H1 (cell line): ENCODE results near the gene LIN37. TPM values are rescaled to one million over a fixed set of nuclear protein-coding genes. Genes with fewer than 3 reads are reported as not detected.
"Not testable (repeated sequence)": the region's sequence is repeated elsewhere in the genome, so short reads cannot be mapped to it uniquely, and the experiment has no call there.

Source experiments
- CTCF ChIA-PET: fragments of 300-600 bp; sonication (Branson Sonifier 250); formaldehyde crosslinking; loops from one replicate; lab custom pipeline; 2021; ENCODE audit not compliant: partially characterized antibody; lab: Charles Lee
- POLR2A ChIA-PET: fragments of 300-600 bp; sonication (Branson Sonifier 250); formaldehyde crosslinking; loops from one replicate; lab custom pipeline; 2021; ENCODE audit warnings: inconsistent platforms; ENCODE audit not compliant: partially characterized antibody; lab: Charles Lee
- DNase-seq, 2 experiments: peaks; one replicate each; pipeline versions ENCODE4 v3.0.0 to v3.0.0-alpha.2; 2010 to 2022; ENCODE audit warnings: low spot score in 2 of 2, low read depth in 1 of 2, mixed read lengths in 1 of 2
- FAIRE-seq: peaks from 2 replicates; lab custom pipeline; 2011; peaks lifted over from hg19 to GRCh38; lab: Jason Lieb, UNC
- H2AFZ ChIP-seq: 2 replicates; pipeline ENCODE4 v1.8.1; 2012; ENCODE audit warnings: low read length, inconsistent platforms
- H2AK5ac ChIP-seq: 2 replicates; pipeline ENCODE4 v1.6.1; 2013; ENCODE audit warnings: low read depth, low read length
- H2BK120ac ChIP-seq: replicated peaks from 2 replicates; pipeline ENCODE3; 2013; ENCODE audit warnings: low read depth, low read length, inconsistent platforms
- H2BK12ac ChIP-seq: 2 replicates; pipeline ENCODE4 v1.6.1; 2013; ENCODE audit warnings: low read depth, low read length
- H2BK15ac ChIP-seq: 2 replicates; pipeline ENCODE4 v1.6.1; 2013; ENCODE audit warnings: low read length
- H2BK20ac ChIP-seq: 2 replicates; pipeline ENCODE4 v1.6.1; 2013; ENCODE audit warnings: low read length
- H2BK5ac ChIP-seq: 2 replicates; pipeline ENCODE4 v1.6.1; 2013; ENCODE audit warnings: low read depth, low read length
- H3K14ac ChIP-seq: 2 replicates; pipeline ENCODE4 v1.6.1; 2013; ENCODE audit warnings: inconsistent platforms; ENCODE audit not compliant: insufficient read length
- H3K18ac ChIP-seq: 2 replicates; pipeline ENCODE4 v1.6.1; 2013; ENCODE audit warnings: low read length; ENCODE audit errors: extremely low read depth
- H3K23ac ChIP-seq: 2 replicates; pipeline ENCODE4 v1.6.1; 2013; ENCODE audit warnings: inconsistent platforms; ENCODE audit not compliant: insufficient read length
- H3K23me2 ChIP-seq: 2 replicates; pipeline ENCODE4 v1.6.1; 2013; ENCODE audit warnings: low read depth, low read length
- H3K27ac ChIP-seq: 2 replicates; pipeline ENCODE4 v1.6.1; 2011; ENCODE audit warnings: low read depth, low read length, inconsistent platforms
- H3K27me3 ChIP-seq, 4 experiments: replicated peaks in 1 of 4; 1 replicate in 1 of 4; 2 replicates in 3 of 4; pipeline versions ENCODE4 v1.6.1 to v1.8.1; 2011 to 2013; ENCODE audit warnings: low read length in 3 of 4, mild to moderate bottlenecking in 3 of 4, inconsistent platforms in 2 of 4, mixed read lengths in 2 of 4, moderate library complexity in 1 of 4; ENCODE audit not compliant: control insufficient read depth in 3 of 4, insufficient read depth in 3 of 4; ENCODE audit errors: extremely low read depth in 1 of 4
- H3K36me3 ChIP-seq, 4 experiments: 2 replicates each; pipeline versions ENCODE4 v1.6.1 to v1.8.1; 2011 to 2013; ENCODE audit warnings: mild to moderate bottlenecking in 4 of 4, low read length in 3 of 4, moderate library complexity in 2 of 4, control low read depth in 1 of 4, inconsistent platforms in 1 of 4; ENCODE audit not compliant: insufficient read depth in 4 of 4, control insufficient read depth in 2 of 4
- H3K4ac ChIP-seq: replicated peaks from 2 replicates; pipeline ENCODE3; 2013; ENCODE audit warnings: low read length, low read depth, mixed read lengths, inconsistent platforms; ENCODE audit not compliant: insufficient read length
- H3K4me1 ChIP-seq, 4 experiments: replicated peaks in 1 of 4; 1 replicate in 1 of 4; 2 replicates in 3 of 4; pipeline versions ENCODE4 v1.6.1 to v1.8.1; 2011 to 2013; ENCODE audit warnings: low read length in 3 of 4, inconsistent platforms in 2 of 4, mixed read lengths in 1 of 4; ENCODE audit not compliant: insufficient read depth in 4 of 4, control insufficient read depth in 3 of 4
- H3K4me2 ChIP-seq, 2 experiments: 2 replicates each; pipeline versions ENCODE4 v1.6.1 to v1.8.1; 2011 to 2013; ENCODE audit warnings: low read depth in 2 of 2, low read length in 2 of 2, control low read depth in 1 of 2, inconsistent platforms in 1 of 2, mild to moderate bottlenecking in 1 of 2; ENCODE audit not compliant: insufficient read depth in 1 of 2
- H3K4me3 ChIP-seq, 4 experiments: fragments of 200-600, 300-600 bp in 1 of 4; sonication (generic), shearing (Covaris generic), sonication (Bioruptor Twin) in 1 of 4; 2 replicates each; pipeline versions ENCODE4 v1.5.1 to v1.8.1; 2011 to 2016; ENCODE audit warnings: low read length in 4 of 4, low read depth in 3 of 4, control low read depth in 2 of 4, inconsistent platforms in 2 of 4, mild to moderate bottlenecking in 2 of 4, mixed read lengths in 1 of 4, moderate library complexity in 1 of 4; ENCODE audit not compliant: insufficient read depth in 2 of 4; ENCODE audit errors: extremely low read depth in 1 of 4
- H3K56ac ChIP-seq: replicated peaks from 2 replicates; pipeline ENCODE3; 2013; ENCODE audit warnings: low read depth, mild to moderate bottlenecking, mixed read lengths, low read length, inconsistent platforms; ENCODE audit not compliant: insufficient read length
- H3K79me1 ChIP-seq: 2 replicates; pipeline ENCODE4 v1.6.1; 2013; ENCODE audit warnings: low read depth, low read length, control low read depth
- H3K79me2 ChIP-seq, 2 experiments: 2 replicates each; pipeline versions ENCODE4 v1.6.1 to v1.8.1; 2012 to 2013; ENCODE audit warnings: low read length in 2 of 2, mild to moderate bottlenecking in 2 of 2, inconsistent platforms in 1 of 2; ENCODE audit not compliant: insufficient read depth in 2 of 2, control insufficient read depth in 1 of 2
- H3K9ac ChIP-seq, 4 experiments: replicated peaks in 1 of 4; 1 replicate in 1 of 4; 2 replicates in 3 of 4; pipeline versions ENCODE4 v1.6.1 to v1.8.1; 2011 to 2013; ENCODE audit warnings: low read depth in 3 of 4, low read length in 3 of 4, control low read depth in 2 of 4, mild to moderate bottlenecking in 2 of 4, moderate library complexity in 2 of 4, inconsistent platforms in 1 of 4; ENCODE audit errors: extremely low read depth in 1 of 4
- H3K9me3 ChIP-seq, 2 experiments: 2 replicates each; pipeline versions ENCODE4 v1.6.1 to v1.8.1; 2012 to 2013; ENCODE audit warnings: mild to moderate bottlenecking in 2 of 2, moderate library complexity in 2 of 2, control low read depth in 1 of 2, inconsistent platforms in 1 of 2, low read depth in 1 of 2, low read length in 1 of 2, mixed read lengths in 1 of 2; ENCODE audit not compliant: insufficient read depth in 2 of 2
- H4K20me1 ChIP-seq, 2 experiments: replicated peaks in 1 of 2; 2 replicates each; pipeline versions ENCODE3 to v1.8.1; 2011 to 2013; ENCODE audit warnings: inconsistent platforms in 2 of 2, low read length in 2 of 2, mild to moderate bottlenecking in 1 of 2; ENCODE audit not compliant: insufficient read depth in 2 of 2, control insufficient read depth in 1 of 2
- H4K5ac ChIP-seq: 2 replicates; pipeline ENCODE4 v1.6.1; 2013; ENCODE audit warnings: low read length, low read depth, mixed read lengths, inconsistent platforms; ENCODE audit not compliant: insufficient read length
- H4K8ac ChIP-seq: 2 replicates; pipeline ENCODE4 v1.8.0; 2013; ENCODE audit warnings: mild to moderate bottlenecking, moderate library complexity, low read length, inconsistent platforms; ENCODE audit not compliant: insufficient read depth; ENCODE audit errors: extremely low read depth
- H4K91ac ChIP-seq: replicated peaks from 2 replicates; pipeline ENCODE3; 2013; ENCODE audit warnings: low read length, mixed read lengths, inconsistent platforms; ENCODE audit not compliant: insufficient read length
- WGBS, 2 experiments: shearing (Covaris generic) in 1 of 2; methylation state at CpG; one replicate each; pipeline versions ENCODE4 v1.1.6 to v1.1.7; 2013 to 2015; ENCODE audit warnings: low lambda C conversion rate in 2 of 2, mixed read lengths in 2 of 2, inconsistent platforms in 1 of 2, low coverage in 1 of 2, missing lambda C conversion rate in 1 of 2; ENCODE audit not compliant: insufficient replicate concordance in 2 of 2, insufficient coverage in 1 of 2, insufficient read length in 1 of 2; ENCODE audit errors: extremely low coverage in 1 of 2, missing lambda C conversion rate in 1 of 2; 5-methylcytosine and 5-hydroxymethylcytosine counted together
- polyA plus RNA-seq, 7 experiments: library from polyadenylated mRNA; depleted of rRNA in 3 of 7; stranded (reverse) in 5 of 7; unstranded in 2 of 7; fragments of >200 nt in 5 of 7; fragments of 200-250 nt in 2 of 7; gene quantifications; 1 replicate in 5 of 7; 2 replicates in 1 of 7; 4 replicates in 1 of 7; pipeline versions ENCODE4 v1.2.1 to v1.2.3, GENCODE V29; 2011 to 2013; ENCODE audit warnings: missing spikeins in 2 of 7, mixed read lengths in 2 of 7
- total RNA-seq: library from RNA; stranded (reverse); fragmentation: NEBNext Ultra II Directional; extraction: Animal tissue kit (Norgen Biotek cat#: 25700); gene quantifications from 2 replicates; pipeline ENCODE4 v1.2.1, GENCODE V29; 2021

The LIN37 gene
- total and polyA plus RNA-seq, 2 of the 8 experiments (the other 6 are each of a cell fraction or from before 2014, with no cell fraction given): 3.8 to 9.8 TPM

DNA sequence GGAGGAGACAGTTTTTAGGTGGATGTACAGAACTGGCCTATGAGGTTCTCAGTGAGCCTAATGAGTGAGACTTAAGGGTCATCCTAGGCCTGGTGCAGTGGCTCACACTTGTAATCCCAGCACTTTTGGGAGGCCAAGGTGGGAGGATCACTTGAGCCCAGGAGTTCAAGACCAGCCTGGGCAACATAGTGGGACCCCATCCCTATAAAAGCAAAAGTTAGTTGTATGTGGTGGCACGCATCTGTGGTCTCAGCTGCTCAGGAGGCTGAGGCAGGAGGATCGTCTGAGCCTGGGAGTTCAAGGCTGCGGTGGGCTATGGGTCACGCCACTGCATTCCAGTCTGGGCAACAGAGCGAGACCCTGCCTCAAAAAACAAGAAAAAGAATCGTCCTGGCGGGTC, 24.2 kb upstream of the LIN37 start:
- not testable (repeated sequence) for DNase-seq, H2AFZ ChIP-seq, H4K8ac ChIP-seq, H3K9ac ChIP-seq, H4K5ac ChIP-seq, H3K18ac ChIP-seq, H3K4me2 ChIP-seq, H3K27ac ChIP-seq, H3K79me1 ChIP-seq, H3K4me1 ChIP-seq, H3K23ac ChIP-seq, H4K91ac ChIP-seq, H2BK5ac ChIP-seq, H2AK5ac ChIP-seq, FAIRE-seq, H3K14ac ChIP-seq, H2BK12ac ChIP-seq, H3K9me3 ChIP-seq, H3K27me3 ChIP-seq, H3K4ac ChIP-seq, H2BK20ac ChIP-seq, H3K23me2 ChIP-seq, H2BK120ac ChIP-seq, H3K4me3 ChIP-seq, H3K56ac ChIP-seq, H2BK15ac ChIP-seq
- peaks cover 0 to 12% of the 10 kb centered on the region in 2 experiments; a peak in 2 of 4 replicates for H3K79me2 ChIP-seq
- peaks cover 42 to 69% (median 59%) of the 10 kb centered on the region in 4 experiments for H3K36me3 ChIP-seq
- CTCF ChIA-PET: interaction anchor here (0.7 to 11.8 kb wide), 2 partner anchors 14 to 35 kb away, joined by 3 to 80 read pairs; partner anchors contain the start of gene IGFLR1
- H4K20me1 ChIP-seq: peaks cover 5 to 19% of the 10 kb centered on the region in 2 experiments
- 98% methylated on average over 7 of the region's 7 CpGs; no CpG with 5 or more reads in 1 of the 2 experiments for WGBS, 2 experiments
- POLR2A ChIA-PET: interaction anchor here (1.0 to 6.1 kb wide), 4 partner anchors 8 to 43 kb away, joined by 3 to 39 read pairs (median 7); no protein-coding TSS in a partner anchor
